HG03575 (cell line): Measurements from ENCODE around the gene TMEM131L.
"Not testable (repeated sequence)": the region's sequence is repeated elsewhere in the genome, so short reads cannot be mapped to it uniquely, and the experiment has no call there.

Experiments used
- ATAC-seq: cut with Tn5 transposase; IDR thresholded peaks from one replicate; pipeline ENCODE4 v1.9.1; 2021; ENCODE audit not compliant: unreplicated experiment, insufficient number of reproducible peaks, low FRiP score; ENCODE audit errors: extremely low read depth

TMEM131L gene

DNA sequence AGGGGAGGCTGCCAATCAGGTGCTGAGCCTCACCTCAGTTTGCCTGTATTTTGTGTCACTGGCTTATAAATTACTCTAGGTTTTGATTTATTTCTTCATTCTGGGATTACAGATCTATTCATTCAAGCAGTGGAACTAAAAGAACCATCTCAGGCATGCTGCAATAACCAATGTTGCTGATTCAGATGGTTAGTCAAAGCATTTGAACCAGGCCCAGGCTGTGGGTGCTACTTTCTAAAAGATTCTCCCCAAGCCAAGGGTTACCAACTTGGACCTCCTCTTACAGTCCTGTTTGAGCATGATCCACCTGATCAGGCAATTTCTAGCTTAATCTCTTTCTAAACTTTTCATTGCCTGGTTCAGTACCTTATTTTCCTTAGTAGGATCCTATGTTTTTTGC is 67.2 kb downstream of the TMEM131L start:
- ATAC-seq = no peak

DNA sequence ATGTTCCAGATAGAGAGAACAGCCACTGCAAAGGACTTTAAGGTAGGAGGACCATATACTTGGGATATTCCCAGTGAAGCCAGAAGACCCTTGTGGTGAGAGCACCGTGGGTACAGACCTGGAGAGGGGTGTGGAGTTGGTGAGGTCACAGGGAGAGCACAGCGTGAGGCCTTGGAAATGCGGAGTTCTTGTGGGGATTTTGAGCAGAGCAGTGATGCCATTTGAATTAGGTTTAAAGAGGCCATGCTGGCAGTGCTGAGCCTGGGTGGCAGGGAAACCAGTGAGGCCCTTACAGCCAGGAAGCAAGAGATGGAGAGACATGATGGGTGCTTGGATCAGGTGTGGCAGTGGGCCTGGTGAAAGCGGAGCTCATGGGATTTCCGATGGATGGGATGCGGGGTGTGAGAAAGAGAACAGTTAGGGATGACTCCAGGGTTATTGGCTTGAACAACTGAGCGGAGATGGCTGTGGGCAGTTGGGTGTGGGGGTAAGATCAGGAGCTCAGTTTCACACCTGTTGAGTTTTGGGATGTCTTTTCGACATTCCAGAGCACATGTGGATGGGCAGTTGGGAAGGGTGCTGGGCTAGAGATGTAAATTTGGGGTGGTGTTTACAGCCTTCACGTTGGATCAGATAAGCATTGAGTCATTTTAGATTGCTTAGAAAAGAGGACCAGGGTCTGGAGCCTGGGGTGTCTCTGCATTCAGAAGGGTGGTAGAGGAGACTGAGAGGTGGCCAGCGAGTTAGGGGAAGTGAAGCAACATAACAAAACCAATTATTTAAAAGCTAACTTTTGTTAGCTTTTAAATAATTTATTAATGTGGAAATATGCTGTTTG is 68.9 kb downstream of the TMEM131L start:
- ATAC-seq = no peak

DNA sequence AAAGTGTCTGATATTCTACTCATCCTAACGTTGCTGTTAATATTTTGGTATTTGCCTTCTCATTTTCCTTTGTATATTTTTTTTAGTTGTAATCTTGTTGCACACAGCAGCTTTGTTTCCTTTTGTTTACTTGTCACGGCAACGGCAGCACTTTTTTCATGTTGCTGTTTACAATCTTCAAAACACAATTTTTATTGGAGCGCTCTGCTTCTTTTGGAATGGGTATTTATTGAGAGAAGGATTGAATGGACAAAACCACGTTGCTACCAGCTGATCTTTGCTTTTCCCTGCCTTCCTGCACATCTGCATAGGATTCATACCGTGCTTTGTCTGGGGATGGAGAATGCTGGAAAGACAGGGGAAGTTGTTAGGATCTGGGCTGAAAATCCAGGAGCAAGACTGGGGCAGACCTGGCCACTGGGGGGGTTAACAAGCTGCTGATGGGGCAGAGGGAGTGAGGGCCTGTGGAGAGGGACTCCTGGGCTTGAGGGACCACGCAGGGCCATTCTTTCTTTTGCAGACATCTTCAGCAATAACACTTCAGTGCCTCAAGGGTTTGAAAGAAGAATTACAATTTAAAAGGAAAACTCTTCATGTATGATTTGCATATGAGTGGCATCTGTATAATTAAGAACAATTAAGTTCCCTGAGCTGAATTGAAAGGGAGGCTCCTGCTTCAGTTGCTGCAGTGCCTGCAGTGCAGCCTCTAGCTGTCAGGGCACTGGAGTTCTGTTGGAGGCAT is 69.8 kb downstream of the TMEM131L start:
- no peak for ATAC-seq

DNA sequence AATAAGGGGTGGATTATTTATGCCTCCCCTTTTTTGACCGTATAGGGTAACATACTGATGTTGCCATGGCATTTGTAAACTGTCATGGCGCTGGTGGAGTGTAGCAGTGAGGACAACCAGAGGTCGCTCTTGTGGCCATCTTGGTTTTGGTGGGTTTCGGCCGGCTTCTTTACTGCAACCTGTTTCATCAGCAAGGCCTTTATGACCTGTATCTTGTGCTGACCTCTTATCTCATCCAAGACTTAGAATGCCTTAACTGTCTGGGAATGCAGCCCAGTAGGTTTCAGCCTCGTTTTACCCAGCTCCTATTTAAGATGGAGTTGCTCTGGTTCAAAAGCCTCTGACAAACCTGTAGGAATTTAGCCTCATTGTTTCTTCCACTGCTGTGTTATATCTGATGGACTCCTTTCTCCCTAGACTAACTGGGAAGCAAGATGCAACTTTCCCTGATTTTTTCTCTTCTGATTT is 71.4 kb downstream of the TMEM131L start:
- ATAC-seq = no peak

DNA sequence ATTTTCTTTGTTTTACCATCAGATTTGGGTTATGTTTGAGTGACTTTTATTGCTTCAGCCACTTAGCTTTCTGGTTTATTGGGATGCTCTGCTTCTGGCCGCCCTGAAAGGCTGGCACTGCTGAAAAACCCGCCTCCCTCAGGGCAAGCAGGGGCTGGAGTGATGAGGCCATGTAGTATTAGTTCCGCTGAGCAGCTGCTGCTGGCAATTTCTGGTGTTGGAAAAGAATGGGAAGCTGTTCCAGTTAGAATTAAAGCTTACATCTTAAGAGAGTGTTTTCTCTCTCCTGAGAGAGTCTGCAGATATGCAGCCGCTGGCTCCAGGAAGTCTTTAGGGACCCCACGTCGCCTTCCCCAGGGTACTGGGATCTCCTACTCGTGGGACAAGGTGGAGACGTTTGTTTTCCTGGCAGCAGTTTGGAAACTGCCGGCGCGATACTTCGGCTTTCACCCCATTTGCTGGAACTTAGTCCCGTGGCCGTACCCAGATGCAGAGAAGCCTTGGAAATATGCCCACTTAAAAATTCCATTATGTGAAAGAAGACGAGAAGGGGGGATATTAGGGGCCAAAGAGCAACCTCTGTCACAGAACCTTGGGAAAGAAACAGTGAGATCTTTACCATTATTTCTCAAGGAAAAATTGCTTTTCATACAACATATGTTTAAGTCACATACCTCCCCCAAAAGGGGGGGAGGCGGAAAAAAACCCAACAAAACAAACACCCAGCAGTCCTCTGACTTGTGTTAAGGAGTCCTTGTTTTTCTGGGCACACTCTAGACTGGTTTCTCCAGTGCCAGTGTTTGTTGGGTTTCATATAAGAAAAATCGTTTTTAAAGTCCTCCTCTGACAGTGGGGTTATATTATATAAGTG is 72.6 kb downstream of the TMEM131L start:
- no peak for ATAC-seq

DNA sequence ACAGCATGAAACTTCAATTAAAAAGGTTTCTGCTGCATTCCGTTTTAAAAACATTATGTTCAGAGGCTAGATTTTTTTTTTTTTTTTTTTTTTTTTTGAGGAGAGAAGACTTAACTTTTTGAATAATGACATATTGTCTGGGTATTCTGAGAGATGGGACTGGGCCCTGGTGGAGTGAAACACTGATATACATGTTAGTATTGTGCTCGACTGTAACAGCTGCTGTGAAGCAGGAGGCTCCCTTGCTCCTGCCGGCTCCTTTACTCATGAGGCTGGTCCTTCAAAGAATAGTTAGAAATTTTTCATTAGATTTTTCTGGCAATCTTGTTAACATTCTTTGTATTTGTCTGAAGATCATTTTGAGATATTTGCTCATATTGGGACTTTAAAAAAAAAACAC is 73.3 kb downstream of the TMEM131L start:
- ATAC-seq = no peak

DNA sequence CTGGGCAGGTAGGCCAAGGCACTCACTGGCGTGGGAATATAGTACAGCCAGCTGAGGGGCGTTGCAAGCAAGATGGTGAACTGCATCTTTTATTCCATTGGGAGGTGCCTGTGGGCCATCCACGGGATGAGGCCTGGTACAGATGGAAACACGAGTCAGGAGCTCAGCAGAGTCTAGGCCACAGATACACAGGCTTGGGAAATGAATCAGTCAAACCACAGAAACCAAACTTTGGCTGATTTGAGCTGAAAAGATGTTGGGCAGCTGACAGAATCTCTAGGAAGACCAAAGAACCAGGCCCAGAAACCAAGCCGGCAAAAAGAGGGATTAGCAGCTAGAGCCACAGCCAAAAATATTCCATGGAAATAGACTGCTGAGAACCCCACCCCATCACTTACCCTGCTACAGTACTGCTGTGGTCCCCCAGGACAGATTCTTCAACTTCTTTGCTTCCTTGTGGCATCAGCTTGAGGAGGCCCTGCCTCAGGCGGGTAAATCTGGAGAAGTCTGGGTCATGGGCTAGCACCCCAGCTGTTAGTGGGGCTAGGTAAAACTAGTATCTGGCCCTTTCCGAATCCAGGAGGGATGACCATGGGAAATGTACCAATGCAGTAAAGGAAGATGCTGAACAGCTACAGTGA is 75.4 kb downstream of the TMEM131L start:
- no peak for ATAC-seq

DNA sequence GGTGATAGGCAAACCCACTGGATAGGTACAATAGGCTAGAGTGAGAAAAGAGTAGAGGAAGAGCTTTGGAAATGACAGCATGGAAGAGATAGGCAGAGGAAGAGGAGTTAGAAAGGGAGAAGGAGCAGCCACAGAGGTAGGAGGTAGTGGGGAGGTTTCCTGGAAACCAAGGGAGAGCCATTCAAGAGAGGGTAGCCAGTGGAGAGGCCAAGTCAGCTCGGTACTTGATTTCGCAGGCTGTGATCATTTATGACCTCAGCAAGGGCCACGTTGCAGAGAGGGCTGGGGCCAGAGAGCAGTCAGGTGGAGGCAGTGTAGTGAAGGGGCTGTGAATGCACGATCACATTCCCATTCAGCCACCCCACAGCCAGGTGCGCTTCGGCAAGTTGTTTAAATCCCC is 76.0 kb downstream of the TMEM131L start:
- no peak for ATAC-seq

DNA sequence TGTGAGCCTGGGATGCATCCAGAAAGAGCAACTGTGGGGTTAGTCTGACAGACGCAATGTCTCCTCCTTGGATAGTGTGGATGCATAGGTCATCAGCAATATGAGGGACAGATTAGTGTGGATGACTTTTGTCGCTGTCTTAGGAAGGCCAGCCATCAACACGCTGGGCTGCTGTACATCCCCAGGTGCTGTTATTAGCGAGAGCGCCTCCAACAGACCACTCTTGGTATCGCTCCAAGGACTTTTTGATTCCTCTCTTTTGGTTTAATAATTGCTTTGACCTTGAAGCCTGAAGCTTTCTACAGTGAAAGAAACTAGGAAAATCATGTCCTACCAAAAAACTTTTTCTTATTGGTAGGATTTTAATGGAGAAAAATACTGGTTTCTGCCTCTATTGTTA is 76.7 kb downstream of the TMEM131L start:
- no peak for ATAC-seq

DNA sequence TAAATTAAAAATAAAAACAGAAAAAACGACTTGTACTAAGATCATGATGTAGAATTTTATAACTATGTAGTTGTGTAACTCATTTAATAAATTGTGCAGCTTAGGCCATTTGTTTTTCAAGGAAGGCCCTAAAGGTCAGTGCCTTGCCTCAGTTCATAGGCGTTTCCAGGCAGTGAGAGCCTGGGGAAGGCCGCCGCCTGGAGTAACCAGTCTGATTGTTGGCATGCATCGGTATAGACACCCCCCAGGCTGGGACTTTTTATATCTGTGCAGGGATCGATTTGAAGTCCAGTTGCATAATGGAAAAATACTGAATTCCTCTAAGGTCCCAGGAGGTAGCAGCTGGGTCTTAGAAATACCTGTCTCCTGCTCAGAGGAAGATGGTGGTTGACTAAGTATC is 77.2 kb downstream of the TMEM131L start:
- no peak for ATAC-seq

DNA sequence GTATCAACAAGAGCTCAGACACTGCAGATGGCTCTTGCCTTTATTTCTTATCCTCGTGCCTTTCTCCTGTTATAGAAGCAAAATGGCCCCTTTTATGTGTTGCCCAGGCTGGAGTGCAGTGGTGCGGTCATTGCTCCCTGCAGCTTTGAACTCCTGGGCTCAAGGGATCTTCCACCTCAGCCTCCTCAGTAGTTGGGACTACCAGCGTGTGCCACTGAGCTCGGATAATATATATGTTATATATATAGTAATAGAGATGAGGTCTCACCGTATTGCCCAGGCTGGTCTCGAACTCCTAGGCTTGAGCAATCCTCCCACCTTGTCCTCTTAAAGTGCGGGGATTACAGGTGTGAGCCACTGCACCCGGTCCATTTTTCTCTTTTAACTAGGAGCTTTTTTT is 79.7 kb downstream of the TMEM131L start:
- no peak for ATAC-seq

DNA sequence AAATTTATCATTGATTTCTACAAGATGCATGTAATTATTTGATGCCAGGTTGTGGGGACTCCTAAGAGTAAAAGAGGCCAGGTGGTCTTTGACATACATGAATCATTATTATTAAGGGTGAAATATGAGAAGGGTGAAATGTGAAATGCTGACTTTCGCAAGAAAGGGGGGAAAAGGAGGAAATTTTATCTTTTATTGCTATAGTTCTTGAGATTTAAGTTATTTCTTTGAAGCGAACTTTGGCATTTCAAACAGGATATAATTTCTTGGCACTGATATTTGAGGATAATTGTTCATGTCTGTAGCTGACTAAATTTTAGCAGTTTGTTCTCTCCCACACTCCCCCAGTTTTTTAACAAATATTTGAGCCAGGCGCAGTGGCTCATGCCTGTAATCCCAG is 80.1 kb downstream of the TMEM131L start:
- ATAC-seq = no peak

DNA sequence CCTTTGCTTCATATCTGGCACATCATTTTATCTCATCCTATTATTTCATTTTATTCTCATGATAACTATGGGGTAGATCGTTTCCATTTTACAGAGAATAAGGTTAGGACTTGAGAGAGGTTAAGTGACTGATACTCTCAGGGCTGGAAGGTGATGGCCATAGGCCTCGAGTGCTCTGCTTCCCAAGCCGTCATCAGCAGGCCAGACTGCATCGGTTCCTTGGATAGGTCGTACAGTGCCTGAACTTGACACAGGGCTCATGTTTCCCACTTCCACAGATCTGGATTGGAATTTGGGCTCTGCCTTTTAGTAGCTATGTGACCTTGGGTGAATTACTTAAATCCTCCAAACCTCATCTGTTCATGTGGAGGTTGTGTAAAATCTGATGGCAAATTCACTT is 81.4 kb downstream of the TMEM131L start:
- ATAC-seq = no peak

DNA sequence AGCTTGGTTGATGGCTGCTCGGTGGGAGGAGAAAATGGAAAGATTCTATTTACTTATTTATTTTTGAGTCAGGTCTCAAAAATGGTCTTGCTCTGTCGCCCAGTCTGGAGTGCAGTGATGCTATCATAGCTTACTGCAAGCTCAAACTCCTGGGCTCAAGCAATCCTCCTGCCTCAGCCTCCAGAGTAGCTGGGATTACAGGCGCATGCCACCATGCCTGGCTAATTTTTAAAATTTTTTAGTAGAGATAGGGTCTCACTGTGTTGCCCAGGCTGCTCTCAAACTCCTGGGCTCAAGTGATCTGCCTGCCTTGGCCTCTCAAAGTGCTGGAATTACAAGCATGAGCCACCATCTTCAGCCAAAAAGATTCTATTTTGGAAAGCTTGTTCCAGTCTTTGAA is 82.7 kb downstream of the TMEM131L start:
- ATAC-seq = not testable (repeated sequence)

DNA sequence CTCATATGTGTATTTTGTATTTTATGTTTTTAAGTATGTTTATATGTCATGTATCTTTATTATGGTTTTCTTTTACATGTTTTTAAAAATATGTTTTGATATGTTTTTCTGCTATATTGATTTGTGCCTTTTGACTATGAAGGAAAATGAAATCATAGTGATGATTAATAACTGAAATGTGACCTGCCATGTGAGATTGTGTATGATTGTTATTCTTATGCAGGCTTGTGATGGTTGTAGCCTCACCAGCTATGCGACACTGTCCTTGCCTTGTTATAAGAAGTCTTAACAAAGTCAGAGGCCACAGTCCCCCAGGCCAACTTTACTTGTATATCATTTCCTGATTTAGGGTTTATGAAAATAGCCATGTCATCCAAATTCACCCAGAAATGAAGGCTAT is 83.2 kb downstream of the TMEM131L start:
- no peak for ATAC-seq

DNA sequence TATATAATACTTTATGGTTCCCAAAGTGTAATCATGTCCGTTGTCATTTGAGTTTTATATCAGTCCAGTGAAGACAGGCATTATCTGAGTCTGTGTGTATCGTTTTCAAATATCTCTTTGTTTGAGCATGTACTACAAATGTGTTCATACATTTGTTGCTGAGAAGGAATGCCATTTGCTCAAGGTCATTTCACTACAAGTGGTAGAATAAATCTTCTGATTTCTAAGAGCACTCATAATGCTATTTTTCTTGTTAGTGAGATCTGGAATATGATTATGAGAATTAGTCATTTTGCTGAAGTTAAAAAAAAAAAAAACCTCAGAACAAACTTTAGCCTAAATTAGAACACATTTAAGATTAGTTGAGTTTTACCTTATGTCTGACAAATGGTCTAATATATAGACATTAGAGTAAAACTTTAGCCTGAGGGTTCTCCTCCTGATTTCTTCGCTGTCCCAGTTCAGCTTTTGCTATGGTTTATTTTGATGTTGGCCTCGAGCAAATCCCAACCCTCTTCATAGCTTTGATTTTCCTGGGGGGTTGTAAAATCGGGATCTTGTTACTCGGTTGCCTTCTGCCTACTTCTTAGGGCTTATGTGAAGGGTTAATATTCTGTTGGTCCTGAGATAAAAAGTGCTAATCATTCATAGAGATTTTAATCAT is 87.1 kb downstream of the TMEM131L start:
- ATAC-seq = no peak

DNA sequence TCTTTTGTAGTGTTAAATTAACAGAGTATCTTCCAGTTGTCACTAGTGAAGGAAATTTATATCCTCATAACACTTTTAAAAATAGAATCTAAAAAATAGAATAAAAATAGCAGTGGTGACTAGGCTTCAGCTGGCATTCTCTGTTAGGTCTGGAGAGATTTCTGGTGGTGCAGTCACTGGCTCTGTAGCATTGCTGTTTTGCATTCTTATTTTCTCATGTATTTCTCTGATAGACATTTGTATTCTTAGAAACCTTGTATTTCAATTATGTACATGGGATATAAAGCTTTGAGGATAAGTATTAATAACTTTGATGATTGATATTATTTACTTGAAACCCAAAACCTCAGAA is 87.6 kb downstream of the TMEM131L start:
- ATAC-seq = no peak

DNA sequence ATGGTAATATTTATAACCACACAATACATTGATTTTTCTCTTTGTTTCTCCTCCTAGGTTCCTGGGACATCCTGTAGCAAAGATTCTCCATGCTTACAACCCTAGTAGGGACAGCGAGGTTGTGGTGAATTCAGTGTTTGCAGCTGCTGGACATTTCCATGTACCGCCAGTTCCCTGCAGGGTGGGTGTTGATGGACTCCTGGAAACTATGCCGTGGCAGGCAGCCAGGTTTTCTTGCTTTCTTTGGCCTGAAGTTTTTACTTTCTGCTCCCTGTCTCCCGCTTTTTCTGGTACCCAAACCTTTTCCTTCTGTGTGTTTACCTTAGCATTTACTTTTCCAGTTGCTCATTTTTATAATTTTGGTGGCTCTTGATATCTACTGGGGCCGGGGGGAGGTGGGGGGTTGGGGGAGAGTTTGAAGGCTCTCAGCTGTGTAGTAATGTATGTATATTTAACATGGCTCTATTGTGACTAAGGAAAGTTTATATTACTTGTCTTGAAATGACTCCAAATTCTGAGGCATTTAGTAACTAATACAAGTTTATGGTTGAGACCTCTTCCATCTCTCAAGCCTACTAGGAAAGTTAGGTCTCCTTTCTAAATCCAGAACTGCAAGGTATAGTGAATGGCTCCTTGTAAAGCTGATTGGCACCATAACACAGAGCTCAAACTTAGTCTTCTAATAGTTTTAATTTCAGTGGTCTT is 89.7 kb downstream of the TMEM131L start:
- ATAC-seq = no peak
